ENCODE measurements around the gene BMI1.
"Not testable (repeated sequence)": the region's sequence is repeated elsewhere in the genome, so short reads cannot be mapped to it uniquely, and the experiment has no call there.

Gene BMI1

DNA sequence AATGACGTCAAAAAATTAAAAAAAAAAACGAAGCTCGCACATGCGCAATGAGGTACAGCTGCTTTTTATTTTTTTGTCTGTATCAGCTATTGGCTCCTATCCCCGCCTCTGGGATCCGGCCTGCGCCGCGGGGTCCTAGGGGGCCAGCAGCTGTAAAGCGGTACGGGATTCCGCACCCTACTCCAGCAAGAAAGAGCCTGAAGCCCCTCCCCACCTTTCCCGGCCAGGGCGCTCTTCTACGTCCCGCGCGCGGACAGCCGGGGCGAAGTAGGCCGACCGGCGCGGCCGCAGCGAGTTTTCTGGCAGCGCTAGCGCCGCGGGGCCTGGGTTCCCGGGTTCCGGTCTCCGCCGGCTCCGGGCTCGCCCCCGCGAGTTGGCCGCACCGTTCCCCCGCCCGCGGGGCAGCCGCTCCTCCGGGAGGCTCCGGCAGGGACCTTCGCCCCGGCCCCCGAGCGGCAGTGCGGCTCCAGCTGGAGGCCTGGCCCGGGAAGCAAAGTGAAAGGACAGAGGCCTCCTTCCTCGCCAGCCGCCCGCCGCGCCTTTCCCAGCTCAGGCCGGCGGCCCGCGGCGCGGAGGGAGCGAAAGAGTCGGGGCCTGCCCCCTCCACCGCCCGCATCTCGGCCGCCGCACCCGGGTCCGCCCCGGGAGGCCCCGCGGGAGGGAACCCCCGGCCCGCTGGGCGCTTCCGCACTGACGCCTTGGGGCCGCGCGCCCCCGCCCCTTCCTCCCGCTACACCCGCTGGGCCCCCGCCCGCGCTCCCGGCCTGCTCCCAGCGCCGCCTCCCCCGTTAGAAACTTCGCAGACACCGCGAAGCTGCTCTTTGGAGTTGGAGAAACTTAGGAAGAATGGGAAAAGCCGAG, 19.7 kb downstream of the BMI1 start:
- peak; percentile 77 for DNase-seq

GRCh38 chr10:22341190-22341925, 20.5 kb downstream of the BMI1 start:
- DNase-seq, result no peak

- DNase-seq, result no peak
Measured at GRCh38 chr10:22341926-22342196, 21.0 kb downstream of the BMI1 start.

DNA sequence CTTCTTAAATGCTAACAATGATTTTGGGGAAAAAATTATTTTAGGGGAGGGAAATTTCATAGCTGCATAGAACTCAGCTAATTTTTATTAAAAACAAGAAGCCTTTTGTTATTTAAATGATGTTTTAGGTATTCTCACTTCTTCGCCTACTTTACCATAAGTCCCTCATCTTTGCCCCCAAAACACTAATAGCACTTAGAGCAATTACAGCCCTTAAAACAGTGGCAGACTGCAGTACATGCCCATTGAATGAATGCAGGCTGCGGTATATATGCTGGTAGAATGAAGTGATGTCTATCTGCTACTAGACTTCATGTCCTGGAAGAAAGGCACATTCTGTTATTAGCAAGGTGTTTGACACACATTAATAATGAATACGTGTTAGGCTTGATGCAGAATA, 21.5 kb downstream of the BMI1 start:
- no peak for DNase-seq

- DNase-seq, result peak; percentile 73
Measured at GRCh38 chr10:22343731-22344130, 22.8 kb downstream of the BMI1 start.

GRCh38 chr10:22344249-22344648, 23.4 kb downstream of the BMI1 start:
- DNase-seq, result no peak

DNA sequence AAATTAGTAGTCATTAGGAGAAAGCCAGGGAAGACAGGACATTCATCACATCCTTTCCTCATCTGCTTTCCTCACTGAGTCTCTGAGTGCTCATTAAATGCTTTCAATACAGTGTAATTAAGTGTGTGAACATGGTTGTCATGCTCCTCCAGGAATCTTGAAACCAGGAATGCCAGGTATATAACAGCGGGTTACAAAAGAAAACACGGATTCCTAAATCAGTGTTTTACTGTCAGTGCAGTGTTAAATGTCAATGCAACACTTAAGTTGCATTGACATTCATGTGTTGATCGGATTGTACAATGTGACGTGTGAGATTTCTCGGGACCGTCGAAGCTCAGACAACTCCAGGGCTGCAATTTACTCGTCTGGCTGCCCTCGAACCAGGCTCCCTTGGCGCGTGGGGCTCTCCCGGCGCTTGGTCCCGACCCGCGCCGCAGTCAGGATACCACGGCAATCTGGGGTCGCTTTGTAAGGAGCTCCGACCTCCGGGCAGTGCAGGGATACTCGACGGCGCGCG, 23.9 kb downstream of the BMI1 start:
- DNase-seq, result no peak

GRCh38 chr10:22345301-22346095, 24.6 kb downstream of the BMI1 start, which contains the start of gene SPAG6:
SPAG6 (plus strand) TSS chr10:22345496; CDS start chr10:22345612, 116 bp downstream.
- peak; percentile 74 for DNase-seq

GRCh38 chr10:22346096-22346661, 25.3 kb downstream of the BMI1 start:
- DNase-seq, result no peak

DNA sequence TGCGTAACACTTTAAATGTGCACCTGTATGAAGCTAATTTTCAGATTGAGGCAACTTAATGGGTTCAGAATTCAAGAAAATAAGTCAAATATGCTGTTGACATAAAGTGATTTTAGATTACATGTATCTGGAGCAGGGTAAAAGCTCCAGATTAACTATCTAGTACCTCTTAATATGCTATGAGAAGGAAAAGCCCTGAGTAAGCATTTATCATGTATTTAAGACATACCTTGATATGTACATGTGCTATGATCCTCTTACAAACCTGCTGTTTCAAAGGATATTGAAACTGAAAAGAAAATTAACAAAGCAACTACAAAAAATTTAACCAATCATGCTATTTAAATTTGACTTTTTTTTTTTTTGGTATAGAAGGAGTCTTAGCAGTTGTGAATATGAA, 28.9 kb downstream of the BMI1 start:
- no peak for DNase-seq

GRCh38 chr10:22351131-22351703, 30.3 kb downstream of the BMI1 start:
- no peak for DNase-seq

- no peak for DNase-seq
Measured at GRCh38 chr10:22356324-22356873, 35.5 kb downstream of the BMI1 start.

DNA sequence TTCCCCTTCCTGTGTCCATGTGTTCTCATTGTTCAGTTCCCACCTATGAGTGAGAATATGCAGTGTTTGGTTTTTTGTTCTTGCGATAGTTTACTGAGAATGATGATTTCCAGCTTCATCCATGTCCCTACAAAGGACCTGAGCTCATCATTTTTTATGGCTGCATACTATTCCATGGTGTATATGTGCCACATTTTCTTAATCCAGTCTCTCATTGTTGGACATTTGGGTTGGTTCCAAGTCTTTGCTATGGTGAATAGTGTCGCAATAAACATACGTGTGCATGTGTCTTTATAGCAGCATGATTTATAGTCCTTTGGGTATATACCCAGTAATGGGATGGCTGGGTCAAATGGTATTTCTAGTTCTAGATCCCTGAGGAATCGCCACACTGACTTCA, 36.9 kb downstream of the BMI1 start:
- not testable (repeated sequence) for DNase-seq

DNA sequence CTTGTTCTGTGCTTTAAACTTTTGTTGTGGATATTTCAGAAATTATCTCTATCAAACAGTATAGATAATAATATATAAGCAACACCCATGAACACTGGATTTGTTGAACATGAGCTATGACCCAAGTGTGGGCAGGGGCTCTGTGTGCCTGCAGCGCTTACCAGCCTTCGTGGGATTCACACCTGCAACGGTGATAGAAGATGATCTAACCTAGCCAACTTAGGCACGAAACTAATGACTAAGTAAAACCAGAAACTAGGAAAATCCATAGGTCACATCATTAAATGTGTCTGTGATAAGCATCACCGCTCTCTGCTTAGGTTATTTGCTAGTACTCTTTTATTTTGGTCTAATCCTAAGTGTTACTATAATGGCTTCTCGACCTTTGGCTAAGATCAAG, 42.4 kb downstream of the BMI1 start:
- DNase-seq, result no peak

- no peak for DNase-seq
Measured at GRCh38 chr10:22364407-22365140, 43.7 kb downstream of the BMI1 start.

DNA sequence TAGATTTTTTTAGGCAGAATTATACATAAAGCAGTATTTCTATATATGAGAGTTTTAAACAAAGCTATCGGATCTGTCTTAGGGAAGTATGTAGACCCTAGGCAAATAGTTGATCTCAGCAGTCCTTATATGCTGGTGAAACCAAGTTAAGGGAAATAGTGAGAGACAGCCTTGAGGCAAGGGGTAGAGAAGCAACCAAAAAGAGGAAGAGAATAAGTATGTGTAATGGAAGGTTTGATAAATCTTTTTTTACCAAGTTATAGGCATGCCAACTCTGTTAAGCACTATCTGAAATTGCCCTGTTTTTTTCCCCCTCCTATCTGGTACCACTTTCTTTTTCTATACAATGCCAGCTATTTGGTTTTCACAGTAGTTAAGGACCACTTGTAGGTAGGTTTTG, 44.3 kb downstream of the BMI1 start:
- peak; percentile 73 for DNase-seq

GRCh38 chr10:22365644-22366434, 44.9 kb downstream of the BMI1 start:
- no peak for DNase-seq

GRCh38 chr10:22366435-22366703, 45.5 kb downstream of the BMI1 start:
- no peak for DNase-seq

GRCh38 chr10:22366771-22367170, 45.9 kb downstream of the BMI1 start:
- DNase-seq, result no peak

- DNase-seq, result peak; percentile 6
Measured at GRCh38 chr10:22367471-22367870, 46.6 kb downstream of the BMI1 start.

DNA sequence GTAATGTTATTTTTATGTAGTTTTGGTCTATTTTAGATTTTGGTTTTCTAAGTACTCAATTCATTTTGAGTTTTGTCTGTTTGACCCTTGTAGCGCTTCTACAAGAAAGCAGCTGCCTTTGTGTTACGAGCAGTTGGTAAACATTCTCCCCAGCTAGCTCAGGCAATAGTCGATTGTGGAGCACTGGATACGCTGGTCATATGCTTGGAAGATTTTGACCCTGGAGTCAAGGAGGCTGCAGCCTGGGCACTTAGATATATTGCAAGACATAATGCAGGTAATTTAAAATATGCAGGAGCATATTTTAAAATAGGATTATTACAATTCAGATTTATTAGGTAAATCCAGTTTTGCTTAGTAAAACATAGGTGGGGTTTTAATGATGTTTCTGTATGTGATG, 47.5 kb downstream of the BMI1 start:
- no peak for DNase-seq
